GM12875 (cell line): Measurements from ENCODE around the gene CCDC39.

Experiments used
- H3K4me3 ChIP-seq: one replicate; pipeline ENCODE4 v1.5.1; 2011; ENCODE audit warnings: low read depth, low read length, control low read depth
- TF ChIP-seq, protein P1 (sequence below): IDR thresholded peaks from 2 replicates; pipeline ENCODE4 v1.5.1; 2011; ENCODE audit warnings: low read depth, mild to moderate bottlenecking, control low read depth, inconsistent platforms, low read length, moderate library complexity, borderline replicate concordance; ENCODE audit not compliant: insufficient read depth

CCDC39 gene

DNA sequence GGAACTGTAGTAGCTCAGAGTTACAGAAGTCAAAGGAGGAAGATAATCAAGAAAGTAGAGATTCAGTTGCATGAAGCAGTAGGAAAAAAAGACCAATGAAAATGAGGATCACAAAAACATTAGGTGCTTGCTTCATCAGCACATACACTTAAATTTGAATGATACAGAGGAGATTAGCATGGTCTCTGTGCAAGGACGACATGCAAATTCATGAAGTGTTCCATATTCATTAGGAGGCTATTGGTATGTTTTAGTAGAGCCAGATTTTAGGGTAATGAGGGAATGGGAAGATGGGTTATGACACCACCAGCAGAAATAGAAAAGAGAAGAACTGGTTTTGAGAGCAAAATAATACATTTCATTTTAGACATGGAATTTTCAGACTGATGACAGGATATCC, 98.4 kb downstream of the CCDC39 start:
- no peak overlapping the region for H3K4me3 ChIP-seq
- TF ChIP-seq, protein P1, sequence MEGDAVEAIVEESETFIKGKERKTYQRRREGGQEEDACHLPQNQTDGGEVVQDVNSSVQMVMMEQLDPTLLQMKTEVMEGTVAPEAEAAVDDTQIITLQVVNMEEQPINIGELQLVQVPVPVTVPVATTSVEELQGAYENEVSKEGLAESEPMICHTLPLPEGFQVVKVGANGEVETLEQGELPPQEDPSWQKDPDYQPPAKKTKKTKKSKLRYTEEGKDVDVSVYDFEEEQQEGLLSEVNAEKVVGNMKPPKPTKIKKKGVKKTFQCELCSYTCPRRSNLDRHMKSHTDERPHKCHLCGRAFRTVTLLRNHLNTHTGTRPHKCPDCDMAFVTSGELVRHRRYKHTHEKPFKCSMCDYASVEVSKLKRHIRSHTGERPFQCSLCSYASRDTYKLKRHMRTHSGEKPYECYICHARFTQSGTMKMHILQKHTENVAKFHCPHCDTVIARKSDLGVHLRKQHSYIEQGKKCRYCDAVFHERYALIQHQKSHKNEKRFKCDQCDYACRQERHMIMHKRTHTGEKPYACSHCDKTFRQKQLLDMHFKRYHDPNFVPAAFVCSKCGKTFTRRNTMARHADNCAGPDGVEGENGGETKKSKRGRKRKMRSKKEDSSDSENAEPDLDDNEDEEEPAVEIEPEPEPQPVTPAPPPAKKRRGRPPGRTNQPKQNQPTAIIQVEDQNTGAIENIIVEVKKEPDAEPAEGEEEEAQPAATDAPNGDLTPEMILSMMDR: no peak

DNA sequence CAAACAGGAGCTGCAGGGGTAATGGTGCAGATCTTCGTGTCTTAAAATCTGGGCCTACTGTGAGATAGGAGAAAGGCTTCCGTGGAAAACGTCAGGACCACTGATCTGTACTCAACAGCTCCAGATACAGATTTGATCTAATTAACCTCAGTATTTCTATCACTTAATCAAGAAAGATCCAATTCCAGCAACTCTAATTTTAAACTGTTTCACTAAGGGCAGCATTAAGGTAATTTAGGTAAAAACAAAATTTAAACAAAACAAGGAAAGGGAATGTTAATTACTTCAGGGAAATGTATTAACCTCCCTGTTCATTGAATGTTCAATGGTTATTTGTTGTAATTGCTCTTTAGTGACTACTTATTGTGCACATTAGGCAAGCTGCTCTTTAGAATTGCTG, 103.7 kb downstream of the CCDC39 start:
- TF ChIP-seq, protein P1: no peak
- H3K4me3 ChIP-seq: no peak overlapping the region

DNA sequence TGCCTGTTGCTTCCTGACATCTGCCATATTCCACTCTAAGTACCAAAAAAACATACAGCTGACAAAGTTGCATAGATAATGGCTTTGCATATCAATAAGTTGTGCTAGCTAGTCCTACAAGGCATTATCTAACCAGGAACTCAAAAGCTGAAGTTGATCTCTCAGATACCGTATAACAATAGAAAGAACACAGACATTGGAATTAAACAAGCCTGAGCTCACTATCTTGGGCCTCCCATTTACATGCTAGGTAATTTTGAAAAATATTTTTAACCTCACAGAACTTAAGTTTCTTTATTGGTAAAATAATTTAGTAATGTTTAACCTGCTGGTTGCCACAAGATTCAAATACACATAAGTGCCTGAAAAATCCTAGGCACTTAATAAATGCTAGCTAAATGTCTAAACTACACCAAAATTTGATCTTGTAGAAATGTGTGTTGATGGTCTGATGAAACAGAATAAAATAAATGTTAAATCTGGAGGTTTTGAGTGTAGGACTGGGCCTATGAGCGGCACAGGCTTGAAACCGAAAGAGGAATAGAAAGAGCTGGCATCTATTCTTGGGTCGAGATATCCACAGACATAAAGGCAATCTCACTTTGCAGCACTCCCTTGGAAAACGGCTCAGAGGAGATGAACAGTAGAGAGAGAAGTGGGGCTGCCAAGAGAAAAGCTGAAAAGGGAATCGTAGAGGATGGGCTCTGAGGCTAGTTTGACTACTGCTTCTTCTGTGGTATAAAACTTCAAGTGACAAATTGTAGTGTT, 107.3 kb downstream of the CCDC39 start:
- H3K4me3 ChIP-seq: no peak overlapping the region
- TF ChIP-seq, protein P1: no peak

DNA sequence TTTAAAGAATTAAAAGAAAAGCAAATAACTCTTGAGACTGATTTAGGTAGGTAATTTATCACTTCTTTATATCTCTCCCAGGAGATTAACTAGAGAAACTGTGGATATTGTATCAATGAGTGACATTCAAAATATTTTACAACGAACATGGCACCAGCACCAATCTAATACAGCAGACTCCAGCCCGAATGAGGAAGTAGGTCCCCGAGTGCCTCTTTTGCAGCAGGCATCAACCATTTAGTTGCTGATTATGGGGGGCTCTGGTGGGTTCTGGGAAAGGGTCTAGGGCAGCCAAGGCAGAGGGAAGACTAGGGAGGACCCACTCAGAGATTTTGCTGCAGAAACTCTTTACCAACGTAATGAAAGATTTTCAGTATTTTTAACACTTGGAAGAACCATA, 109.1 kb downstream of the CCDC39 start:
- H3K4me3 ChIP-seq: no peak overlapping the region
- TF ChIP-seq, protein P1: no peak

DNA sequence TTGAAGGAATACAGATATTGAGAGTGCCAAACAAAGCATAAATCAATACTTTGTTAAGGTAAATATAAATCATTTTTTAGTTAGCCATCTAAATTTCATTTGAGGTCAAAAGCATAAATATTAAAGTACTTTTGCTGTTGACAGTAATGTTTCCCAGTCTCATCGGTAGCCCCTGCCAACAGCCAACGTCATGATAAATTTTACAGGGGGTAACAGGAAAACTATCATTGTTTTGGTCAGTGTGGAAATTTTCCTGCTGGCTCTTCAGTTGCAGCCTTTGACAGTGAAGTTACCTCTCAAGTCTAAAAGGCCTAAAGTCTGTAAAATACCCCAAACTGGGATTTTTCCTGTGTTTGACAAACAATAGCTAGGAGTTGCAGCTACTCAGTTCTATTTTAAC, 114.6 kb downstream of the CCDC39 start:
- no peak overlapping the region for H3K4me3 ChIP-seq
- TF ChIP-seq, protein P1: no peak
